Articular chondrocyte of knee joint (primary cell): ENCODE data around the gene HFM1. TPM values are rescaled to one million over a fixed set of nuclear protein-coding genes. Genes with fewer than 3 reads are reported as not detected.

Experiments
- small RNA-seq: library from RNA; depleted of rRNA; stranded (forward); fragments of <200 nt; gene quantifications from one replicate; pipeline ENCODE3, GENCODE V24; 2012
- total RNA-seq: library from RNA; depleted of rRNA; stranded (reverse); fragments of >200 nt; gene quantifications from 2 replicates; pipeline ENCODE4 v1.2.3, GENCODE V29; 2012

HFM1 gene
- 1.4 and 2.2 TPM in 2 replicates for total RNA-seq

GRCh38 chr1:91404151-91405012 lies at the start of gene HFM1:
TSS of gene HFM1 (minus strand) at chr1:91404837. CDS start at chr1:91401082, 3,755 bp downstream.

Small RNA genes lying within 50 kb of the gene (small RNA-seq; reads per million reads assigned to genes)
- gene RF00019, result not detected

Other genes starting within 250 kb of the HFM1 start
- 5.6 and 6.2 TPM in 2 replicates for gene CDC7, start 96.0 kb upstream of the HFM1 start, total RNA-seq